HUES64 (cell line): ENCODE data around the gene UNC5B.
A peak's percentile ranks its signal among the peaks of the same experiment; 100 is the strongest.

Source experiments
- H3K27ac ChIP-seq: 2 replicates; pipeline ENCODE4 v1.7.0; 2013; ENCODE audit warnings: low read depth, low read length, inconsistent platforms
- H3K27me3 ChIP-seq: 2 replicates; pipeline ENCODE4 v1.6.1; 2013; ENCODE audit warnings: mild to moderate bottlenecking, low read length; ENCODE audit not compliant: insufficient read depth
- H3K36me3 ChIP-seq: 2 replicates; pipeline ENCODE4 v1.6.1; 2013; ENCODE audit warnings: mild to moderate bottlenecking, low read length; ENCODE audit not compliant: insufficient read depth
- H3K4me1 ChIP-seq: 2 replicates; pipeline ENCODE4 v1.6.1; 2013; ENCODE audit warnings: mild to moderate bottlenecking, low read length, moderate library complexity; ENCODE audit not compliant: insufficient read depth
- H3K4me3 ChIP-seq: 2 replicates; pipeline ENCODE4 v1.5.1; 2013; ENCODE audit warnings: mild to moderate bottlenecking, low read length, moderate library complexity
- H3K9ac ChIP-seq: 2 replicates; pipeline ENCODE4 v1.6.1; 2013; ENCODE audit warnings: mild to moderate bottlenecking, low read depth, low read length
- H3K9me3 ChIP-seq: 2 replicates; pipeline ENCODE4 v1.6.1; 2013; ENCODE audit warnings: low read depth, low read length; ENCODE audit not compliant: insufficient read depth
- WGBS: fragments of 150-250, 120-280 bp; methylation state at CpG from one replicate; pipeline ENCODE4 v1.1.7; 2013; ENCODE audit warnings: missing lambda C conversion rate; 5-methylcytosine and 5-hydroxymethylcytosine counted together

UNC5B gene

GRCh38 chr10:71266147-71266917 lies 54.0 kb downstream of the UNC5B start:
- 75% methylated on average over 18 of the region's 18 CpGs for WGBS
- H3K27ac ChIP-seq, result no peak overlapping the region
- H3K4me3 ChIP-seq, result no peak overlapping the region
- no peaks in the 10 kb centered on the region for H3K36me3 ChIP-seq
- no peak overlapping the region for H3K9ac ChIP-seq
- peaks cover 33% of the 10 kb centered on the region for H3K4me1 ChIP-seq
- H3K9me3 ChIP-seq, result no peaks in the 10 kb centered on the region
- H3K27me3 ChIP-seq, result no peaks in the 10 kb centered on the region

DNA sequence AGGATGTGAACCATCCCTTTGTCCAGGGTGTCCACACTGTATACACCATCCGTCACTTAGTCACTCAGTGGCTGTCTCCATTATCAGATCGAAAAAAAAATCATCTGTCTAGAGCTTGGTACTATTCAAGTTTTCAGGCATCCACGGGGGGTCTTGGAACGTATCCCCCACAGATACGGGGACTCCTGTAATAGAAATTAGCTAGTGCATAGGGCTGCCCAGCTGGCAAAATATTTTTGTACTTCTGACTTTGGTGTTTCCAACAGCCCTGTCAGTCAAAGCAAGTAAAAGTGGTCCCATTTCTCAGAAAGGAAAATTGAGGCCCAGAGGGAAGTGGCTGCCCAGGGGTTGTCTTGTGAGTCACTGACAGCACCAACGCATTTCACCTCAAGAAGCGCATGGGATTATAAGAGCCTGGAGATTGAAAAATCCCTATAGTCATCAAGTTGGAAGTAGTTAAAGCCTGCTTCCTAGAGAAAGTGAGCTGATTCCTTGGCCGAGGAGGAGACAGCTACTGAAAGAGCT lies 54.6 kb downstream of the UNC5B start:
- H3K27me3 ChIP-seq, result no peaks in the 10 kb centered on the region
- no peak overlapping the region for H3K9ac ChIP-seq

GRCh38 chr10:71267508-71268240 lies 55.3 kb downstream of the UNC5B start:
- Histone ChIP-seq H3K36me3 (no peaks in the 10 kb centered on the region), H3K9me3 (no peaks in the 10 kb centered on the region), H3K9ac (no peak overlapping the region), H3K27ac (no peak overlapping the region; the same call in 1 of the 2 replicates), H3K4me1 (peaks cover 34% of the 10 kb centered on the region), H3K27me3 (no peaks in the 10 kb centered on the region), H3K4me3 (no peak overlapping the region)
- 91% methylated on average over 5 of the region's 5 CpGs for WGBS

More for the DNA sequence above, 54.6 kb downstream of the UNC5B start:
- Histone ChIP-seq H3K27ac (no peak overlapping the region), H3K4me3 (no peak overlapping the region), H3K4me1 (peaks cover 31% of the 10 kb centered on the region), H3K9me3 (no peaks in the 10 kb centered on the region), H3K36me3 (no peaks in the 10 kb centered on the region)
- 92% methylated on average over 8 of the region's 8 CpGs for WGBS

DNA sequence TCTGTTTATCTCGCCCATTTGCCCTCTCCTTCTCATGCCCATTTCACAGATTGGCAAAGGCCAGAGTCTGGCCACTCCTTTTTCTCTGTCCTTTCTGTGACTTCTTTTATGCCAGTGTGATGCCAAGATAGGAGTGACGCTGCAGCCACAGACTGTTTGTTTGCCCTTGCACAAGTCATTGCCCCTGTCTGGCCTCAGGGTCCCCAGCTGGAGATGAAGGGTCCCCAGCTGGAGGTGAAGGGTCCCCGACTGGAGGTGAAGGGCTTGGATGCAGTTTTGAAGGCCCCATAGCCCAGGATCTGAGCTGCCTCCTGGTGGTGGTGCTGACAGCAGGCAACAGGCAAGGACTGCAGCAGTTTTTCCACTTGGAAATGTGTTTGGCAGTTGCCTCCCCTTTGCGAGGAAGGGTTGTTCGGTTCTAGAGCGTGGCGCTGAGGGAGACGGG lies 55.9 kb downstream of the UNC5B start:
- 62% methylated on average over 8 of the region's 8 CpGs for WGBS
- Histone ChIP-seq H3K4me3 (no peak overlapping the region), H3K9me3 (no peaks in the 10 kb centered on the region), H3K9ac (no peak overlapping the region), H3K27me3 (no peaks in the 10 kb centered on the region), H3K4me1 (peaks cover 28% of the 10 kb centered on the region), H3K36me3 (no peaks in the 10 kb centered on the region), H3K27ac (peak overlapping the region; percentile 94; the same call in 1 of the 2 replicates)

- H3K9ac ChIP-seq, result no peak overlapping the region
- H3K36me3 ChIP-seq, result no peaks in the 10 kb centered on the region
- H3K27me3 ChIP-seq, result no peaks in the 10 kb centered on the region
- H3K4me3 ChIP-seq, result no peak overlapping the region
- WGBS, result 64% methylated on average over 11 of the region's 11 CpGs
- H3K27ac ChIP-seq, result peak overlapping the region; percentile 94; the same call in 1 of the 2 replicates
- H3K4me1 ChIP-seq, result peaks cover 24% of the 10 kb centered on the region
- H3K9me3 ChIP-seq, result no peaks in the 10 kb centered on the region
These were observed 56.4 kb downstream of the UNC5B start for GRCh38 chr10:71268758-71269157.

DNA sequence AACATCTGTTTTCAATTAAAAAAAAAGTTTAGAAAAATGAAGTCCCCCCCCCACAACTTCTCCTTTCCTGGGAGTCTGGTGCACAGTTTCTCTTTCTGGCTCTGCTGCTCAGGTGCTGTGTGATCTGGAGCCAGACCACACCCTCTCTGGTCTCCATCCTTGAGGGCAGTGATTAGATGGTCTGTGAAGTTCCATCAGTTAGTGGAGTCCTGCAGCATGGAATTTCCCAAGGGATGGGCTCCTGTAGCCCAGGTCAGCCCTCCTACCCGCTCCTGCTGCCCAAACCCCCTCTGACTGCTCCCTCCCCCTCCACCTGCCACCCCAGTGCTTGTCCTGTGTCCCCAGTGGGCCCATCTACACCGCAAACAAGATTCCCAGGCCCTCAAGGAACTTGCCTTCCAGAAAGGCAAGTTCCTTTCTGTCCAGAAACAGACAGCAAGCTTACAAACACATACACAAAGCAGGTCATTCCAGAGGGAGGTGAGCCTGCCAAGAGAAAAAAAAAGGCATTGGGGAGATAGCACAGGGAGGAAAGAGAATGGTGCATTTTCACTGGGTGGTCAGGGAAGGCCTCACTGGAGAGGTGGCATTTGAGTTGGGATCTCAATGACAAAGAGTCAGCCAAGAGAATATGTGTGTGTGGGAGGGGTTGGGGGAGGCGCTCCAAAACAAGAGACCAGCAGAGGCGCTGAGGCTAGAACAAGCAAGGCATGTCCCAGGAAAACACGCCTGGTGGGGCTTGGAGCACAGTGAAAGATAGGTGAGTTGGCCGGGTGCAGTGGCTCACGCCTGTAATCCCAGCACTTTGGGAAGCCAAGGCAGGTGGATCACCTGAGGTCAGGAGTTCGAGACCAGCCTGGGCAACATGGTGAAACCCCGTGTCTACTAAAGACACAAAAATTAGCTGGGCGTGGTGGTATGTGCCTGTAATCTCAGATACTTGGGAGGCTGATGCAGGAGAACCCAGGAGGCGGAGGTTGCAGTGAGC lies 57.2 kb downstream of the UNC5B start:
- Histone ChIP-seq H3K27ac (peak overlapping the region; percentile 94), H3K4me1 (peaks cover 19% of the 10 kb centered on the region), H3K9ac (peak overlapping the region; percentile 13), H3K36me3 (no peaks in the 10 kb centered on the region), H3K9me3 (no peaks in the 10 kb centered on the region), H3K4me3 (peak overlapping the region; percentile 35; the same call in 1 of the 2 replicates), H3K27me3 (no peaks in the 10 kb centered on the region)
- WGBS, result 16% methylated on average over 11 of the region's 11 CpGs

- Histone ChIP-seq H3K4me3 (no peak overlapping the region), H3K9ac (no peak overlapping the region; the same call in 1 of the 2 replicates), H3K27ac (peak overlapping the region; percentile 52; the same call in 1 of the 2 replicates), H3K27me3 (no peaks in the 10 kb centered on the region), H3K36me3 (no peaks in the 10 kb centered on the region), H3K9me3 (no peaks in the 10 kb centered on the region), H3K4me1 (peaks cover 24% of the 10 kb centered on the region)
- 62% methylated on average over 9 of the region's 10 CpGs for WGBS
These were observed 58.2 kb downstream of the UNC5B start for GRCh38 chr10:71270301-71271220.

GRCh38 chr10:71271662-71272055 lies 59.3 kb downstream of the UNC5B start:
- H3K9ac ChIP-seq, result no peak overlapping the region; the same call in 1 of the 2 replicates
- no peaks in the 10 kb centered on the region for H3K36me3 ChIP-seq
- no peaks in the 10 kb centered on the region for H3K9me3 ChIP-seq
- WGBS, result 84% methylated on average over 14 of the region's 14 CpGs
- H3K4me3 ChIP-seq, result no peak overlapping the region
- no peaks in the 10 kb centered on the region for H3K27me3 ChIP-seq
- H3K4me1 ChIP-seq, result peaks cover 24% of the 10 kb centered on the region
- H3K27ac ChIP-seq, result no peak overlapping the region

- Histone ChIP-seq H3K27me3 (no peaks in the 10 kb centered on the region), H3K9ac (no peak overlapping the region), H3K36me3 (no peaks in the 10 kb centered on the region), H3K4me3 (no peak overlapping the region), H3K4me1 (peaks cover 24% of the 10 kb centered on the region), H3K9me3 (no peaks in the 10 kb centered on the region), H3K27ac (no peak overlapping the region)
- 87% methylated on average over 14 of the region's 15 CpGs for WGBS
These were observed 59.8 kb downstream of the UNC5B start for GRCh38 chr10:71272056-71272771.
